CD14-positive monocyte (primary cell): ENCODE data around the gene CHST15. TPM values are rescaled to one million over a fixed set of nuclear protein-coding genes. Genes with fewer than 3 reads are reported as not detected.

Experiments used
- DNase-seq, 3 donors: peaks; one replicate each; pipeline ENCODE4 v3.0.0-alpha.2; 2011 to 2022
- H2AFZ ChIP-seq: 2 replicates; pipeline ENCODE4 v1.6.0; 2012; ENCODE audit warnings: mild to moderate bottlenecking, low read depth, low read length, inconsistent platforms; ENCODE audit not compliant: insufficient read depth, poor library complexity, severe bottlenecking
- H3K27ac ChIP-seq, 2 donors: 1 replicate in 1 of 2; 2 replicates in 1 of 2; pipeline ENCODE4 v1.5.1; 2012 to 2013; ENCODE audit warnings: low read length in 2 of 2, control low read depth in 1 of 2, inconsistent platforms in 1 of 2, low read depth in 1 of 2, mild to moderate bottlenecking in 1 of 2
- H3K27me3 ChIP-seq, 2 donors: one replicate each; pipeline versions ENCODE4 v1.6.0 to v1.6.1; 2011 to 2013; ENCODE audit warnings: low read length in 2 of 2; ENCODE audit not compliant: control insufficient read depth in 2 of 2, insufficient read depth in 2 of 2
- H3K36me3 ChIP-seq, 2 donors: replicated peaks in 1 of 2; 1 replicate in 1 of 2; 2 replicates in 1 of 2; pipeline versions ENCODE4 v1.5.1 to v1.6.1; 2012 to 2013; ENCODE audit warnings: low read length in 2 of 2, control low read depth in 1 of 2, inconsistent platforms in 1 of 2, mild to moderate bottlenecking in 1 of 2; ENCODE audit not compliant: insufficient read depth in 2 of 2, control insufficient read depth in 1 of 2
- H3K4me1 ChIP-seq, 2 donors: 1 replicate in 1 of 2; 2 replicates in 1 of 2; pipeline versions ENCODE4 v1.5.1 to v1.6.1; 2012 to 2013; ENCODE audit warnings: low read length in 2 of 2, control low read depth in 1 of 2, inconsistent platforms in 1 of 2, mild to moderate bottlenecking in 1 of 2, moderate library complexity in 1 of 2; ENCODE audit not compliant: insufficient read depth in 2 of 2, control insufficient read depth in 1 of 2
- H3K4me2 ChIP-seq: replicated peaks from 2 replicates; pipeline ENCODE3; 2012; ENCODE audit warnings: low read length, moderate library complexity, mild to moderate bottlenecking; ENCODE audit not compliant: poor library complexity, severe bottlenecking; ENCODE audit errors: extremely low read depth
- H3K4me3 ChIP-seq, 3 experiments: fragments of 200-600 bp in 1 of 3; sonication (generic) in 1 of 3; replicated peaks in 1 of 3; 1 replicate in 2 of 3; 2 replicates in 1 of 3; pipeline ENCODE4 v1.5.1; 2011 to 2013; ENCODE audit warnings: low read length in 3 of 3, mild to moderate bottlenecking in 3 of 3, control low read depth in 2 of 3, low read depth in 2 of 3, inconsistent platforms in 1 of 3, moderate library complexity in 1 of 3
- H3K79me2 ChIP-seq: 2 replicates; pipeline ENCODE4 v1.6.0; 2012; ENCODE audit warnings: mild to moderate bottlenecking, control low read depth, inconsistent platforms, low read length, moderate library complexity; ENCODE audit not compliant: insufficient read depth
- H3K9ac ChIP-seq: 2 replicates; pipeline ENCODE4 v1.6.0; 2017; ENCODE audit warnings: low read length, mild to moderate bottlenecking; ENCODE audit not compliant: insufficient read depth, poor library complexity, severe bottlenecking
- H3K9me3 ChIP-seq, 2 donors: replicated peaks in 1 of 2; 1 replicate in 1 of 2; 2 replicates in 1 of 2; pipeline versions ENCODE4 v1.5.1 to v1.6.1; 2012 to 2013; ENCODE audit warnings: low read length in 2 of 2, control low read depth in 1 of 2; ENCODE audit not compliant: control insufficient read depth in 1 of 2, insufficient read depth in 1 of 2
- H4K20me1 ChIP-seq: 2 replicates; pipeline ENCODE4 v1.6.0; 2012; ENCODE audit warnings: mild to moderate bottlenecking, low read length, control low read depth, moderate library complexity; ENCODE audit not compliant: insufficient read depth
- H3K27ac Mint-ChIP-seq, 7 donors: one replicate each; pipeline ENCODE4 v1.8.0; 2020; ENCODE audit warnings: mild to moderate bottlenecking in 7 of 7, mixed read lengths in 7 of 7, moderate library complexity in 6 of 7, inconsistent platforms in 2 of 7
- H3K27me3 Mint-ChIP-seq, 3 donors: one replicate each; pipeline ENCODE4 v1.8.0; 2021 to 2022; ENCODE audit warnings: low read depth in 3 of 3, mild to moderate bottlenecking in 3 of 3, mixed read lengths in 3 of 3, moderate library complexity in 3 of 3, inconsistent platforms in 1 of 3
- H3K36me3 Mint-ChIP-seq, 2 donors: one replicate each; pipeline ENCODE4 v1.8.0; 2020; ENCODE audit warnings: mixed read lengths in 2 of 2, inconsistent platforms in 1 of 2, mild to moderate bottlenecking in 1 of 2
- H3K4me1 Mint-ChIP-seq: one replicate; pipeline ENCODE4 v1.8.0; 2020; ENCODE audit warnings: mild to moderate bottlenecking, mixed read lengths
- H3K4me3 Mint-ChIP-seq, 2 donors: one replicate each; pipeline ENCODE4 v1.8.0; 2020; ENCODE audit warnings: mild to moderate bottlenecking in 2 of 2, mixed read lengths in 2 of 2, moderate library complexity in 1 of 2
- H3K9me3 Mint-ChIP-seq, 7 donors: one replicate each; pipeline ENCODE4 v1.8.0; 2020 to 2022; ENCODE audit warnings: mixed read lengths in 7 of 7, mild to moderate bottlenecking in 6 of 7, moderate library complexity in 6 of 7, inconsistent platforms in 2 of 7
- WGBS: methylation state at CpG from one replicate; pipeline ENCODE4 v1.1.5; 2013; ENCODE audit warnings: missing lambda C conversion rate; ENCODE audit not compliant: insufficient coverage; 5-methylcytosine and 5-hydroxymethylcytosine counted together
- intact Hi-C, 2 donors: fragments of 100-400 bp; cut with micrococcal nuclease; formaldehyde crosslinking; loops; one replicate each; pipeline versions ENCODE4 v1.15.0 to v1.15.1; 2023
- polyA plus RNA-seq, 3 donors: library from polyadenylated mRNA; depleted of rRNA in 1 of 3; unstranded in 2 of 3; stranded (reverse) in 1 of 3; fragments of 300-500 nt in 2 of 3; fragments of >200 nt in 1 of 3; fragmentation: Illumina TruSeq in 2 of 3; gene quantifications; 1 replicate in 2 of 3; 2 replicates in 1 of 3; pipeline ENCODE4 v1.2.3, GENCODE V29; 2012 to 2021
- TF ChIP-seq, protein P1 (sequence below): fragments of 200-600 bp; IDR thresholded peaks from one replicate; pipeline ENCODE4 v1.8.0; 2022; ENCODE audit warnings: antibody characterized with exemption, mild to moderate bottlenecking

CHST15 gene
- polyA plus RNA-seq, 3 donors: 54.4 to 106 (median 87.5) TPM

DNA sequence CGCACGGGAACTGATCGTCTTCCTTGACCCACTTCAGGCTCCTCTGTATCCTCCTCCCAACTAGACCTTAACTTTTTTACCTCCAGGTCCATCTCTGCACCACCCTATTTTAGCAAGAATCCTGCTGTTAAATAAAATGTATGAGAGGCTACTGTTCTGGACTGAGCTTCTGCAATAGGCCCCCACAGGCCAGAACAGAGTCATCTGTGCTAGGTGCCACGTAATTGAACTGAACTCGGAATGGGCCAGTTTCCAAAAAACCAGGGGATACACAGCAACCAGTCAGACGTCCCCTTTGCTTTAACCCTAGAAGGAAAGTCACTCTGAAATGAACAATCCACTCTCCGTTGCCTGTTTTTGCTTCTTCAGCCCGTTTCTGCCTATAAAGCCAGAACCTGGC, 71.3 kb downstream of the CHST15 start:
- Histone ChIP-seq H3K36me3 (peaks cover 31 to 96% of the 10 kb centered on the region in 2 donors), H3K4me2 (no peak overlapping the region), H3K79me2 (no peaks in the 10 kb centered on the region), H2AFZ (no peak overlapping the region), H3K27ac (no peak overlapping the region), H3K27me3 (peaks cover 0 to 16% of the 10 kb centered on the region in 2 donors), H4K20me1 (peaks cover 88% of the 10 kb centered on the region), H3K4me3 (no peak overlapping the region), H3K4me1 (peaks cover 12 to 43% of the 10 kb centered on the region in 2 donors), H3K9ac (no peak overlapping the region), H3K9me3 (no peaks in the 10 kb centered on the region)
- H3K4me3 Mint-ChIP-seq: peak overlapping the region in 1 of 2 donors; percentile 37
- TF ChIP-seq, protein P1, sequence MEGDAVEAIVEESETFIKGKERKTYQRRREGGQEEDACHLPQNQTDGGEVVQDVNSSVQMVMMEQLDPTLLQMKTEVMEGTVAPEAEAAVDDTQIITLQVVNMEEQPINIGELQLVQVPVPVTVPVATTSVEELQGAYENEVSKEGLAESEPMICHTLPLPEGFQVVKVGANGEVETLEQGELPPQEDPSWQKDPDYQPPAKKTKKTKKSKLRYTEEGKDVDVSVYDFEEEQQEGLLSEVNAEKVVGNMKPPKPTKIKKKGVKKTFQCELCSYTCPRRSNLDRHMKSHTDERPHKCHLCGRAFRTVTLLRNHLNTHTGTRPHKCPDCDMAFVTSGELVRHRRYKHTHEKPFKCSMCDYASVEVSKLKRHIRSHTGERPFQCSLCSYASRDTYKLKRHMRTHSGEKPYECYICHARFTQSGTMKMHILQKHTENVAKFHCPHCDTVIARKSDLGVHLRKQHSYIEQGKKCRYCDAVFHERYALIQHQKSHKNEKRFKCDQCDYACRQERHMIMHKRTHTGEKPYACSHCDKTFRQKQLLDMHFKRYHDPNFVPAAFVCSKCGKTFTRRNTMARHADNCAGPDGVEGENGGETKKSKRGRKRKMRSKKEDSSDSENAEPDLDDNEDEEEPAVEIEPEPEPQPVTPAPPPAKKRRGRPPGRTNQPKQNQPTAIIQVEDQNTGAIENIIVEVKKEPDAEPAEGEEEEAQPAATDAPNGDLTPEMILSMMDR: no peak
- DNase-seq: no peak
- H3K9me3 Mint-ChIP-seq: peaks cover 0 to 5% (median 1%) of the 10 kb centered on the region in 7 donors
- peak overlapping the region in 2 of 7 donors; percentile 5 to 35 for H3K27ac Mint-ChIP-seq
- intact Hi-C loops: loop anchor here in 1 of 2 donors (10.0 kb wide), 2 partner anchors 123 to 373 kb away; no protein-coding TSS in a partner anchor
- H3K36me3 Mint-ChIP-seq: peaks cover 95 to 96% of the 10 kb centered on the region in 2 donors
- 87% methylated on average over 5 of the region's 8 CpGs for WGBS
- peaks cover 35% of the 10 kb centered on the region for H3K4me1 Mint-ChIP-seq
- H3K27me3 Mint-ChIP-seq: peaks cover 5 to 45% (median 33%) of the 10 kb centered on the region in 3 donors

DNA sequence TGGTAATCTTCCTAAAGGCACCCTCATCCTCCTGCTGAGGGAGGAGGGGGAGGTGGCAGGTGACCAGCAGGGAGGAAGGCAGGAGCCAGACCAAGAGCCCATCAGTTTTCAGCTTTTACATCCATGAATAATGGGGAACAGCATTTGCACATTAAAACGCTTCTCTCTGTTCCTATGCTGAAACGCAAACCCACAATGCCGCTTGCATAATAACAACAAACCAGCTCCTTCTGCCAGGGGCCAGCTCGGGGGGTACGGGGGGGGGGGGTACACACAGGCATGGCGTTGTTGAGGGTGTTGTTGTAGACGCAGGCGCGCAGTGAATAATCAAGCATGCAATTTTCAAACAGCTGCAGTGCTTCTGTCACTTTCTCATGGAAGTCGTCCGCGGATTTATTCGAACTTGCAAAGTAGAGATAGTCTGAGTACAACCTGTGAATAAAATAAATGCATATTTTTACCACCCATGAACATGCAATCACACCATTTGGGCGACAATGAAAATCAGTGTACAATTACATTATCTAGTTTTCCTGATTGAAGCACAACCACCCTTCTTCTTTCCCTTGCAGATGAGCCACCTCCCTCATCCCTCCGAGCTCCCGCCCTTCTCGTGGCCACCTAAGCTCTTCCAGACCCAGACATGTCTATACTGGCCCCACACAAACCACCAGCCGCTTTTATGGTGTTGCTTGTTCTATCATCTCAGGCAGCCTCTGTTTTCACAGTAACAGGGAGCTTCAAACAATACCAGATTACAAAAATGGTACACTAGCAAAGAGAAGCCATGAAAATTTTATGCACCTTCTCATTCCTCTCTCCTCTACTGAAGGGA, 72.2 kb downstream of the CHST15 start:
- Mint-ChIP-seq H3K4me1 (peaks cover 31% of the 10 kb centered on the region), H3K36me3 (peaks cover 95 to 97% of the 10 kb centered on the region in 2 donors), H3K4me3 (peak overlapping the region in 1 of 2 donors; percentile 49), H3K27ac (peak overlapping the region in 1 of 7 donors; percentile 49), H3K27me3 (peaks cover 8 to 51% (median 42%) of the 10 kb centered on the region in 3 donors), H3K9me3 (peaks cover 0 to 5% (median 2%) of the 10 kb centered on the region in 7 donors)
- Histone ChIP-seq H2AFZ (no peak overlapping the region), H3K9me3 (no peaks in the 10 kb centered on the region), H3K4me3 (no peak overlapping the region), H3K9ac (no peak overlapping the region), H3K36me3 (peaks cover 31 to 96% of the 10 kb centered on the region in 2 donors), H3K4me2 (no peak overlapping the region), H3K4me1 (peaks cover 11 to 34% of the 10 kb centered on the region in 2 donors), H3K79me2 (no peaks in the 10 kb centered on the region), H4K20me1 (peaks cover 91% of the 10 kb centered on the region), H3K27ac (no peak overlapping the region), H3K27me3 (peaks cover 0 to 16% of the 10 kb centered on the region in 2 donors)
- intact Hi-C loops: loop anchor here in 1 of 2 donors (10.0 kb wide), 2 partner anchors 124 to 374 kb away; no protein-coding TSS in a partner anchor
- TF ChIP-seq, protein P1: no peak
- WGBS: 79% methylated on average over 4 of the region's 18 CpGs
- DNase-seq: no peak
